ENCODE measurements around the gene ITPR2.
"Not testable (repeated sequence)": the region's sequence is repeated elsewhere in the genome, so short reads cannot be mapped to it uniquely, and the experiment has no call there.

ITPR2 gene

DNA sequence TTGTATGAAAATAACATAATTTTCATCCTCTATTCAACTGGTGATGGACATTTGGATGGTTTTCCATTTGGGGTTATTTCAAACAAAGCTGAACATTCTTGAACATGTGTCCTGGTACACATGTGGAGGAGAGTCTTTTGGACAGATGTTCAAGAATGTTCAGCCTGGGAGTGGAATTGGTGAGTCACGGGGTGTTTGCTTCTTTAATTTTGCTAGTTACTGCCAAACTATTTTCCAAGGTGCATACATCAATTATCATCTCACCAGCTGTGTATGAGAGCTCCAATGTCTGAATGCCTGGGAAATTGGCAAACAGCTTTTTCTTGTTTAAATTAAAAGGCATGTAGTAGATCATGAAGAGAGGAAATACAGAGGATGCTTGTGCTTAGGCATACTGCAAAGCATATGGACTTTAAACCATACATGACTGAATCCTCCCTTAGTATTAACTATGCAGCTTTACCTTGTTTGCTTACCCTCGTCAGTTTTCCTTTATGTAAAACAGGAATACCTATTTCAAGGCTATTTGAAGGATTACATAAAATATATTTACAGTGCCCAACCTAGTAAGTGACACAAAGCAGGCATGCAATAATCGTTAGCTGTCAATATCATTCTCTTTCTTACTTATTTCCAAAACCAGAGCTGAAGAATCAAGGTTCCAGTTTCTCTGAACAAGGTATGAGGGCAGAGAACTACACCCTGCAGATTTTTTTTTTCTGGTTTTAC, 152.1 kb downstream of the ITPR2 start:
- in situ Hi-C loops (cut with HindIII; ENCODE audit: low sequenced_read_pairs) = no loop called here

DNA sequence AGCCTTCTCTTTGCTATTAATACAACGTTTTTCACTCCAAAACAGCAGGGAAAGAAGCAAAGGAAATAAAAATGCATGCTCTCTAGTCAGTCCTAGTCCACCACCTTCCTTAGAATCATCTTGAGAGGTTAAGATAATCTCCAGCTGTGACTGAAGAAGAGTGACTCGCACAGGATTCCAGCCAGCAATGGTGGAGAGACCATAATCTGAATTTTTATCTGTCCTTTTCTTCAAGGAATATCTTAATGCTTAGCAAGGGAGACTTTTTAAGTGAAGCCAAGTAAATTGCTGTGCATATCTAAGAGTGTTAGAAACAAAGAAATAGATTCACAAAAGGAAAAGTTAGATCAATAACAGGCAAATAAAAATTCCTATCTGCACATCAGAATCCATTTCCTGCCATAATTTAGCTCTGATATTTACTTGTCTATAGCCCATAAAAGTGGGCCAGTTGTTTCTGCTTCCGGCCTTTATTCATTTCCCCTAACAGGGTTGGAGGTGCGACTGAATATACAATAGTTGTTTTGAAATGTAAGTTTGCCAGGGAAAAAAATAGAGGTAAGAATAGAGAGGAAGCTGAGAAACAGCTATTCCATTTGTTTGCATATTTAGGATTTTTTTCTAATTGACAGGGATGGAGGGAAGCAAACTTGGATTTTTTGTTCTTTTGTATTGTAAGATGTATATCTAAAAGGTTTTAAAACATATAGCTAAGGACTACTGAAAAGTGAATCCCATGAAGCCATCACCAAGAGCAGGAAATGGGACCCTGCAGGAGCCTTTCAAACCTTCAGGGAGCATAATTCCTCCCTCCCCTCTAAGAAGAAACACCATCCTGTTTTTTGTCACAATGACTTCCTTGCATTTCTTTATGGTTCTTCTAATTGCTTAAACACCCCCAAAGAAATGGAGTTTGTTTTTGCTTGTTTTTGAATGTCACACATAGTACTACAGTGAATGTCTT, 154.0 kb downstream of the ITPR2 start:
- in situ Hi-C loops (cut with HindIII; ENCODE audit: low sequenced_read_pairs) = no loop called here

DNA sequence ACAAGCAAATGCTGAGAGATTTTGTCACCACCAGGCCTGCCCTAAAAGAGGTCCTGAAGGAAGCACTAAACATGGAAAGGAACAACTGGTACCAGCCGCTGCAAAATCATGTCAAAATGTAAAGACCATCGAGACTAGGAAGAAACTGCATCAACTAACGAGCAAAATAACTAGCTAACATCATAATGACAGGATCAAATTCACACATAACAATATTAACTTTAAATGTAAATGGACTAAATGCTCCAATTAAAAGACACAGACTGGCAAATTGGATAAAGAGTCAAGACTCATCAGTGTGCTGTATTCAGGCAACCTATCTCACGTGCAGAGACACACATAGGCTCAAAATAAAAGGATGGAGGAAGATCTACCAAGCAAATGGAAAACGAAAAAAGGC, 161.5 kb downstream of the ITPR2 start:
- in situ Hi-C loops (cut with HindIII; ENCODE audit: low sequenced_read_pairs) = not testable (repeated sequence)

DNA sequence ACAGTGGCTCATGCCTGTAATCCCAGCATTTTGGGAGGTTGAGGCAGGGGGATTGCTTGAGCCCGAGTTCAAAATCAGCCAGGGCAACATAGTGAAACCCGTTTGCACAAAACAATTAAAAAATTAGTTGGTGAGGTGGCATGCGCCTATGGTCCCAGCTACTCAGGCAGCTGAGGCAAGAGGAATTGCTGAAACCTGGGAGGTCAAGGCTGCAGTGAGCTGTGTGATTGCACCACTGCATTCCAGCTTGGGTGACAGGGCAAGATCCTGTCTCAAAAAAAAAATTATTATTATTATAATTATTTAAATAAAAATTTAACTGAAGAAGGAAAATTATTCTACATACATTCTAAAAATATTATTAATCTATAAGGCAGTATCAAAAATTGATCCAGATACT, 164.1 kb downstream of the ITPR2 start:
- in situ Hi-C loops (cut with HindIII; ENCODE audit: low sequenced_read_pairs) = no loop called here

DNA sequence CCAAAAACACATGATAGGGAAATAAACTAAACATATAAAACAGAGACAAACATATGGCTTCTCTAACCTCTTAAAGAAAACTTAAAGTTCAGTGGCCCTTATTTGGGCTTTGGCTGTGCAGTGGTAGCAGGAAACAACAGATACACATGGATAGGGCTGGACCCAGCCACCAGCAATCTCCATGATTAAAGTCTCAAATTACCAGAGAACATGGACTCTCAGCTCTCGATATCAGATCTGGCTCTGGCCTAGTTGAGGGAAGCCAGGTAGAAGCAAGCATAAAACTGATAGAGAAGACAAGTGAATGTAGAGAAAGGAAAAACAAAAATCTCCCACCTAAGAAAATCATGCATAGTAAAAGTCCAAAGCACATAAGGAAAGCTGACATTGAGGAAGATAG, 164.8 kb downstream of the ITPR2 start:
- in situ Hi-C loops (cut with HindIII; ENCODE audit: low sequenced_read_pairs) = no loop called here

DNA sequence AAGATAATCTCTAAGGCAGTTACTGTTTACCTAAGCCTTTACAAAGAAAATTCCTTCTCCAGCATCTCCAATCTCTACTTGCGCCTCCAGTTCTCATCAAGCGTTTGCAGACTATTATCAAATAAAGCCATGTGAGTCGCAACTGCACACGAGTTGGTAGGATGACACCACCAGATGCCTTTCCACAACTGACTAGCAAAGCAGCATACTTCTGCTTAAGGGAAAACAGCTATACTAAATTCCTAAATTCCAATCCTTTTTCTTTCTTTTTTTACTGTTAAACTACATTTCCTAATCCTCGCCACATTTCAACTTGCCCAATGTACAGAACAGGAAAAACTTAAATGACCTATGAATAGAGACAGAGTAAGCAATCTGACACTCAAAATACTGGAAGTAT, 166.7 kb downstream of the ITPR2 start:
- in situ Hi-C loops (cut with HindIII; ENCODE audit: low sequenced_read_pairs) = no loop called here

DNA sequence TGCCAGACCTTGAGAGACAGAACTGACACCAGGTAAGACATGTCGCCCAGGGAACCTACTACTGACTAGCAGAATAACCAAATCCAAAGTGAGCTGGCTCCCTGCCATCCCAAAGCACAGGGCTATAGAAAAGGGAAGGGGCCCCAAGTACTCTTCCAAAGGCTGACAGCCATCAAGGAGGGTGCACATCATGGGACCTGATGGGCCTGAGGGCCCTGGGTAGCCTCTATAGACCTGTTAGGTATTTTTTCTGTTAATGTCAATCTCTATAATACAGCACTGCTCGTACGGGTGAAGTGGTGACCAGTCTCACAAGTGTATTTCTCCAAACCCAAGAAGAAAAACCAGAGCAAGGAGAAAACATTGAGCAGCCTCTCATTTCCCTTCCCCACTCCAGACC, 171.6 kb downstream of the ITPR2 start:
- in situ Hi-C loops (cut with HindIII; ENCODE audit: low sequenced_read_pairs) = no loop called here

DNA sequence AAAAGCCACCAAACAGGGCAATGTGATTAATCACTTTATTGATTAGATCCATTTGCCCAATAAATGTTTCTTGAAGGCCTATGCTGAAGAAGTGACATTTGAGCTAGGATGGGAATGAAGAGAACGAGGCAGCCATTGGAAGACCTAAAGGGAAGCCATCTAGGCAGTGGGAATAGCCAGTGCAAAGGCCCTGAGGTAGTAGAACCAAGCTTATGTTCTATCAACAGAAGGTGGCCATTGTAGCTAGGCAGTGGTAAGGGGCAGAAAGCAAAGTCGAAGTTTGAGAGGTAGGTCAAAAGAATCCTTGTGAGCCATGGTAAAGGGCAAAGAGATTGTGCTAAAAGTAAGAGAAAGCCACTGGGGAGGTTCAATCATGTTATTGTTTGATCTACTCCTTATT, 173.1 kb downstream of the ITPR2 start:
- in situ Hi-C loops (cut with HindIII; ENCODE audit: low sequenced_read_pairs) = no loop called here

DNA sequence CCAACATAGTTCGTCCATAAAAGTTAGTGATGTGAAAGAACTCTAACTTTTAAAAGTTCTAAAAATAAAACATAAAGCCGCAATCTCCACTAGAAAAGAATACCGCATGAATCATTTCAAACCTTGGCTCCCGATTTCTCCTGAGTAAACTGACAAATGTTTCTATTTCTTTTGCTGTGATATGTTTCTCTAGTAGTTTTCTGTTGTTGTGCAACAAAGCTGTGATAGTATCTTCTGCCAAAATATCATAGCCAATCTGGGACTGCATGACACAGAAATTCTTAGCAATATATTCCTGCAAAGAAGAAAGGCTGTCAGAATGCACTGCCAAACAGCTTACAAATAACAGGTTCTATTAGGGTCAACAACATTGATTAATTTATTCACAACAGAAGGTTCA, 174.0 kb downstream of the ITPR2 start:
- in situ Hi-C loops (cut with HindIII; ENCODE audit: low sequenced_read_pairs) = no loop called here

DNA sequence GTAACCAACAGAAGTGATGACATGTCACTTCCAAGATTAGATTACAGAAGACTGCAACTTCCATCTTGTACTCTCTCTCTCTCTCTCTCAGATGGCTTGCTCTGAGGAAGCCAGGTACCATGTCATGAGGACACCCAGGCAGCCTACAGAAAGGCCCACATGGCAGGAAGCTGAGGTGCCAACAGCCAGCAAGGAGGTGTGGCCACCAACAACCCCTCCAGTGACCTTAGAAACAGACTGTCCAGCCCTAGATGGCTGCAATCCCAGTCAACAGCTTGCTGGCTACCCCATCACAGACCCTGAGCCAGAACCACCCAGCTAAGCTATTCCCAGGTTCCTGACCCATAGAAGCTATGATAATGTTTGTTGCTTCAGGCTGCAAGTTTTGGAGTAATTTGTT, 178.4 kb downstream of the ITPR2 start:
- in situ Hi-C loops (cut with HindIII; ENCODE audit: low sequenced_read_pairs) = no loop called here

DNA sequence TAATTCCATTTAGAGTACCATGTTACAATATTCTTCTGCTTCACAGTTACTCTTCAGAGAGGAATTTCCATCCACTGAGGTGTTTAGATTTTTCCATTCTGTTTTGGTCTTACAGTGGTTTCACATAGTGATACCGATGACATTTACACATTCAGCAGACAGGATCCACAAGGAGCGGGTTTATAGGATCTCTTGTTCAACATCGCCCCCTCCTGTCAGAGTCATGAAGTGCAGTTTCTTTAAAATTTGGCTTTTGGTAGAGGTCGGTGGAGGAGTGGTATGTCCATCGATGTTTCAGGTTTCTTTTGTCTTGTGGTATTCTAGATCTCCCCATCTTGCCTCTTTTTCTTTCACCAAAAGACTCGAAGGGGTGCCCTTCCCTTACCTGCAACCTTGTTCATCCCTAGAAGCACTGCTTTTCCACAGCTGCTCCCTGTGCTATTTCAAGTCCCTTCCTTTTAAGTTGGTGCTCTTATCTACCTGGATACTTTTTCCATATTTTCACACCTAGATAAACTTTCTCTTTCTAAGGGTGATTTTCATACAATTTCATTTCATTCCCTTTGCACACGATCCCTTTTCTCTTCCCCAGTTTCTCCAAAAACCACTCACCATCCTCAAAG, 181.3 kb downstream of the ITPR2 start:
- in situ Hi-C loops (cut with HindIII; ENCODE audit: low sequenced_read_pairs) = no loop called here

DNA sequence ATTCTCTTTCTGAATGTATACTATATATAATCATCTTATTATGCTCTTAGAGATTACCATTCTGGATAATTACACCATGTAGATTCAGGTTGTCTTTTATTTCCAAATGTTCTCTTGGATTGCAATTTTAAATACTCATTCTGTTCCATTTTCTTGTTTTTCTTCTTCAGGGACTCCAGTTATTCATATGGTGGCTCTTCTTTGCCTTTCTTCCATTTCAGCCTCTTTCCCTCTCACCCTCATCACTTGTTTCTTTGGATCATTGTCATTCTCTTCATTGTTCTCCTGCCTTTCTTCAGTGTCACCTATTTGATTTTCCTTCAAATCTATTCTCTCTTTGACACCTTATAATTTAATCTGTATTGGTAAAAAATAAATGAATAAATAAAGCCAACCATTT, 182.0 kb downstream of the ITPR2 start:
- in situ Hi-C loops (cut with HindIII; ENCODE audit: low sequenced_read_pairs) = no loop called here

DNA sequence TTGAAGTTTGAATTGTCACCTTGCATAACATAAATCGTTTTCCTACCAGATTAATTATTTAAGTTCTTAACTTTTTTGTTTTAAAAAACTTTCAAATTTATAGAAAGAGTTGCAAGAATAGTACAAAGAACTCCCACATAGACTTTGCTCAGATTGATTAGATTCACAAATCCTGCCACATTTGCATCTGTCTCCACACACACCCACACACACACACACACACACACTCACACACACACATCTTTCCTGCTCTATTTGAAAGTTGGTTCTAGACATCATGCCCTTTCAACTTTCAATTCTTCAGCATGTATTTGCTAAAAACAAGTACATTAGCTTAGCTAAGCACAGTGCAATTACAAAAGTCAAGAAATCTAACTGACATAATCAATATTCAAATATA, 184.0 kb downstream of the ITPR2 start:
- in situ Hi-C loops (cut with HindIII; ENCODE audit: low sequenced_read_pairs) = no loop called here

DNA sequence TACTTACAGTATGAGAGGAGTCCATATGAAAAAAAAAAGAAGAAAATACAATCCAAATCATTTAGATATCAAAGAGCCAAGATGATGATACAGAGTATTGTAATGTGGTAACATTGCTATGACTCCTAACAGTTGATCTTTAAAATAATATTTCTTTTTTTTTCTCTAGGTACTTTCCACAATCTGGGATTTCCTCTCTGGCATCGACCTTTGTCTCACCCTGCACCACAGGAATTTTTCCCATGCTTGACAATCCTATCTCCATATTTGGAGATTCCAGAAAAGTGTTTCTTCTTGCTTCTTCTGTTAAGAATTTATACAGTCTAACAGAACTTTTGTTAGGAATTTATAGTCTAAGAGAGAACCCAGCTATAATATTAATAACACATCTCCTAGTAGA, 184.4 kb downstream of the ITPR2 start:
- in situ Hi-C loops (cut with HindIII; ENCODE audit: low sequenced_read_pairs) = no loop called here

DNA sequence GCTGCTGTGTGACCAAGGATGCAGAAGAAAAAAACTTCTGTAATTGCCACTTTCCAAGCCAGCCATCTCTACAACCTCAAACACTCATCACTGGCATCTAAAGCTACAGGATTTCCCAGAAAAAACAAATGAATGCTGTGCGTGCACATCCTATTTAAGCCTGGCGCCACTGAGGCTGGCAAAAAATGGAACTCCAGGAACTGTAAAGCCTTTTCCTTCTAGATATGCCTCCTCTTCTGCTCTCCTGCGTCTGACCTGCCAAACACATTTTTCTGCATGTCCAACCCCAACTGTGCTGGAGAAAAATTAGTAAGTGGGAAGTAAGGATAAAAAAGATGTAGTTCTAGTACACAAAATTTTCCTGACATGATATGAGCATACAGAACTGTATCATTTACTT, 184.9 kb downstream of the ITPR2 start:
- in situ Hi-C loops (cut with HindIII; ENCODE audit: low sequenced_read_pairs) = no loop called here

DNA sequence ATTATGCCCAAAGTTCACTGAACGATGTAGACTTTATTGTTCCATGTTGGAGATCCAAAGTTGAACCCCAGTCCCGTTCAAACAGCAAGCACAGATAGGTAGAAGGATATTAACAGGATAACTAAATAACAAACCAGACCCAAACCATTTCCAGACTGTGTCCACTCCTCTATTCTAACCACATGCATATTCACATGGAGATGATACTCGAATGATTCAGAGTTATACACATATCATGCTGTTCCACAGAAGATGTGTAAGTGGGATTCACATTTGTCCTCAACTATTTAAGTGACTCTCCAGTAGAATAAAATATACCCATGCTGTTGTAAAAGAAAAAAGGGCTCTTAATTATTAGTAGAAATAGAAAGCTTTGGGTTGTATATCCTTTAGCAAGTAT, 185.9 kb downstream of the ITPR2 start:
- in situ Hi-C loops (cut with HindIII; ENCODE audit: low sequenced_read_pairs) = no loop called here

DNA sequence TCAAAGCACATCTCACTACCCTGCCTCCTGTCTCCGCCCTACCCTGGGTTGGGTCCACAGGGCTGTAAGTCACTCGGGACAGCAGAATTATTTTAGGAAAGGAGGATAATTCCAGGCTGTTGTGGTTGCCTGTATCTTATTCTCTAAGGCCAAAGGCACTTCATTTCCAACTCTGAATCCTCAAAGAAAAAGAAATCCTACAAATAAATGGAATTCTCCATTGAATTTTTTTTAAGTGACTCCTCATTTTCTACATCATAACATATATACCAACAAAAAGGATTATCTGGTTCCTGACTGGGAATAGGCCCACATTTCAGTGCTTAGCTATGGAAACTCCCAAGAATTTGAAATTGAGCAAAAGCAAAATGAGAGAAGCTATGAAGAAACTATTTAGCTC, 186.4 kb downstream of the ITPR2 start:
- in situ Hi-C loops (cut with HindIII; ENCODE audit: low sequenced_read_pairs) = no loop called here

DNA sequence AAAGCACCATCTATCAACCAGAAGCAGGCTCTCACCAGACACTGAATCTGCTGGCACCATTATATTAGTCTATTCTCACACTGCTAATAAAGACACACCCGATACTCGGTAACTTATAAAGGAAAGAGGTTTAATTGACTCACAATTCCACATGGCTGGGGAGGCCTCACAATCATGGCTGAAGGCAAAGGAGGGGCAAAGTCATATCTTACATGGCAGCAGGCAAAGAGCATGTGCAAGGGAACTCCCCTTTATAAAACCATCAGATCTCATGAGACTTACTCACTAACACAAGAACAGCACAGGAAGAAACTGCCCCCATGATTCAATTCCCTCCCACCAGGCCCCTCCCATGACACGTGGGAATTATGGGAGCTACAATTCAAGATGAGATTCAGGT, 188.6 kb downstream of the ITPR2 start:
- in situ Hi-C loops (cut with HindIII; ENCODE audit: low sequenced_read_pairs) = not testable (repeated sequence)

DNA sequence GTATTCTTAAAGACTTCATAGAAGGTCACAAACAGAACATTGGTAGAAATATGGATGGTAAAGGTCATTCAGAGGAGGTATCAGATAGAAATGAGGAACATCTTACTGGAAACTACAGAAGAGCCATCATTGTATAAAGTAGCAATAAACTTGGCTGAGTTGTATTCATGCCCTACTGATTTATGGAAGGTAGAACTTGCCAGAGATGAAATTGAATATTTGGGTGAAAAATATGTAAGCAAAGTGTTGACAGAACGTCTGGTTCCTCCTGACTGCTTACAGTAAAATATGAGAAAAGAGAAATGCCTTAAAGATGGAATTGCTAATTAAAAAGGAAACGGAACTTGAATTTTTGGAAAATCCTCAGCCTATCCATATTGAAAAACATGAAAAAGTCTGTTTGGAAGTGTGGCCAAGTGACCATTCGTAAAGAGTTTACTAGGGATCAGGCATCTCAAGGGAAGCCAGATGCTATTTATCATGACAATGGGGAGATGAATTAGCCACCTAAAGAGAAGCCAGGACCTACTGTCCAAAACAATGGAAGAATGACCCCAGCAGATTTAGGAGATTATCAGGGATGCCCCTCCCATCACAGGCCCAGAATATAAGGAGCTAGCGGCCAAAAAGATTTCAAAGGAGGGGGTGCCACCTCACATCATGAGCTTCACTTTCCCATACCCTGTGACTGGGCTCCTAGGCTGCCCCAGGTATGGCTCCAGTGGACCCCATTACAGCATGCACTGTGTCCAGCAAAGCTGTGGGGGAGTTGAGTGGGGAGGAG, 189.3 kb downstream of the ITPR2 start:
- in situ Hi-C loops (cut with HindIII; ENCODE audit: low sequenced_read_pairs) = no loop called here

DNA sequence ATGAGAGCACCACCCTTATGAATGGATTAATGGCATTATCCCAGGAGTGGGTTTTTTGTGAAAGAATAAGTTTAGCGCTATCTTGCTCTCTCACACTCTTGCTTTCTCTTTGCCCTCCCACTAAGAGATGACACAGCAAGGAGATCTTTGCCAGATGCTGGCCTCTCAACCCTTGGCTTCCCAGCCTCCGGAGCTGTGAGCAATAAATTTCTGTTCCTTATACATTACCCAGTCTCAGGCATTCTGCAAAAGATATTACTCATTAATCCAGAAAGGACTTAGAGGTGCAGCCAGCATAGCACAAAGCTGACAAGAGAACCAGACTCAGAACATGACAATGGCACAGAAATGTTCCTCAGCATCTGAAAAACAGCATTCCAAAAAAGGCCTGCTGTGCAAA, 190.6 kb downstream of the ITPR2 start:
- in situ Hi-C loops (cut with HindIII; ENCODE audit: low sequenced_read_pairs) = no loop called here

DNA sequence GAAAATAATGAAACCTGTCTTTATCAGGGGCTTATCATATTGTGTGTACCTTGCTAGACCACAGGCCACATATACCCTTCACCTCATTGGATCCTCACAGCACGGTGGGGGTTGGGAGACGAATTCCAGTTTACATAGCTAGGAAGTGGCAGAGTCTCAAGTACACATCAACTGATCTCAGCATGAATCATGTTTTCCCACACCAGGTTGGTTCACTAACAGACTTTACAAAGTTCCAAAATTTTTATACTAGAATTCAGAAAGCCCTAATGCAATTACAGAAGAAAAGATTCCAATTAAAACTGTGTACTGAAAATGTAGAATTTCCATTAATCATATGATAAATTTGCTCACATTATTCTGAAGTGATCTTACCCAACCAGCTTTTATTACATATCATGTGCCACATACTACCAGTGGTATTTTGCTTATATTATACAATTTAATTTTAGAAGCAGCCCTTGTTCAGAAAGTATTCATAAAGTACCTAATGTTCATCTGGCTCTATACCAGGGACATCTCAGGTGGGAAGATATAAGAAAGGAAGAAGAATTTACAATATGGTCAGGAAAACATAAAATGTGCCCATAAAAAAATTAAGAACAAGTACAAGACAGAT, 196.2 kb downstream of the ITPR2 start:
- in situ Hi-C loops (cut with HindIII; ENCODE audit: low sequenced_read_pairs) = no loop called here
